ENCODE data around the gene LIN9.
"Not testable (repeated sequence)": the region's sequence is repeated elsewhere in the genome, so short reads cannot be mapped to it uniquely, and the experiment has no call there.

Gene LIN9

DNA sequence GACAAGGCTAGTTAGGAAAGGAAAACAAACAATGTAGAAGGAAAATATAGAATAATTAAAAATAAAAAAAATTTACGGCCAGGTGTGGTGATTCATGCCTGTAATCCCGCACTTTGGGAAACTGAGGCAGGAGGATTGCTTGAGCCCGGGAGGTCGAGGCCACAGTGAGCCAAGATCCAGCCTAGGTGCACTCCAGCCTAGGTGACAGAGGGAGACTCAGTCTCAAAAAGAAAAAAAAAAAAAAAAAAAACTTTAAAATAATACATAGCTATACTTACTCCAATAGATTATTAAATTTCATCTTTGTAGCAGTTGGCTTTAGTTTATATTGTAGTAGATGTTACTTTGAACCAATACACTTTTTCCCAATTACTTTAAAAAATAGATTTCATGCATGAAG, 32.0 kb downstream of the LIN9 start:
- Histone ChIP-seq H3K4me3 (ENCODE audit: low read length) (no peak overlapping the region), H4K20me1 (ENCODE audit: insufficient read depth, low read length) (no peaks in the 10 kb centered on the region), H3K9me3 (ENCODE audit: insufficient read depth, low read length) (no peaks in the 10 kb centered on the region), H3K9ac (ENCODE audit: low read length) (no peak overlapping the region), H3K27ac (ENCODE audit: low read length) (no peak overlapping the region), H3K4me1 (ENCODE audit: low read length) (peaks cover 5% of the 10 kb centered on the region), H3K4me2 (ENCODE audit: low read length) (no peak overlapping the region), H3K79me2 (ENCODE audit: low read length) (no peaks in the 10 kb centered on the region), H3K27me3 (ENCODE audit: low read depth, low read length) (no peaks in the 10 kb centered on the region), H3K36me3 (replicated peaks; ENCODE audit: low read depth, low read length) (peaks cover 33% of the 10 kb centered on the region), H2AFZ (ENCODE audit: low read depth, low read length) (no peak overlapping the region)
- TF ChIP-seq, protein P1, sequence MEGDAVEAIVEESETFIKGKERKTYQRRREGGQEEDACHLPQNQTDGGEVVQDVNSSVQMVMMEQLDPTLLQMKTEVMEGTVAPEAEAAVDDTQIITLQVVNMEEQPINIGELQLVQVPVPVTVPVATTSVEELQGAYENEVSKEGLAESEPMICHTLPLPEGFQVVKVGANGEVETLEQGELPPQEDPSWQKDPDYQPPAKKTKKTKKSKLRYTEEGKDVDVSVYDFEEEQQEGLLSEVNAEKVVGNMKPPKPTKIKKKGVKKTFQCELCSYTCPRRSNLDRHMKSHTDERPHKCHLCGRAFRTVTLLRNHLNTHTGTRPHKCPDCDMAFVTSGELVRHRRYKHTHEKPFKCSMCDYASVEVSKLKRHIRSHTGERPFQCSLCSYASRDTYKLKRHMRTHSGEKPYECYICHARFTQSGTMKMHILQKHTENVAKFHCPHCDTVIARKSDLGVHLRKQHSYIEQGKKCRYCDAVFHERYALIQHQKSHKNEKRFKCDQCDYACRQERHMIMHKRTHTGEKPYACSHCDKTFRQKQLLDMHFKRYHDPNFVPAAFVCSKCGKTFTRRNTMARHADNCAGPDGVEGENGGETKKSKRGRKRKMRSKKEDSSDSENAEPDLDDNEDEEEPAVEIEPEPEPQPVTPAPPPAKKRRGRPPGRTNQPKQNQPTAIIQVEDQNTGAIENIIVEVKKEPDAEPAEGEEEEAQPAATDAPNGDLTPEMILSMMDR (IDR thresholded peaks at IDR 0.05; ENCODE audit: low read depth, low read length): no peak
- TF ChIP-seq EZH2phosphoT487 (IDR thresholded peaks at IDR 0.05; ENCODE audit: low read depth): no peak

DNA sequence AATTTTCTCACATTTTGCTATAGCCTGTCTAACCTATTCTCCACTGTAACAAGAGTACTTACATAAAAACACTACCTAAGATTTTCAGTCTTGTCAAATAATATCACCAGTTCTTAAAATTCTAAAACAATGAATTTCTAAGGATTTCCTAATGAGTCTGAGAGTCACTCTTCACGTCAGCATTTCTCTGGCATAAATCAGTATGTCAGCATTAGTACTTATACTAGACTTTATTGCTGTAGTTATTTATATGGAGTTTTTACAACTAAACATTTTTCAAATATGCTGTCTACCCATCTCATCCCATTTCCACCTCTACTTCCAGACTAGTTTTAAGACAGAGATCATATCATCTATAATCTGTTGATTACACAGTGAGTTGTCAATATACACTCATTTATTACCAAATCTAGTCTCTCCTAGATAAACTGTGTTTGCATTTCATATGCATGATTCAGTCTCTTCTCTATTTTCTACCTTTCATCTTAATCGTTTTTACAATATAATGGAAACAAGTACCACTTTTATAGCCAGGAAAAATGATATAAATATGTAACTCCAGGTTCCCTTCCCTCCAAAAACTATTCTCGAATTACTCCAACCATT, 32.8 kb downstream of the LIN9 start:
- H3K79me2 ChIP-seq (ENCODE audit: low read length): no peaks in the 10 kb centered on the region
- H3K27me3 ChIP-seq (ENCODE audit: low read depth, low read length): no peaks in the 10 kb centered on the region
- no peaks in the 10 kb centered on the region for H3K9me3 ChIP-seq (ENCODE audit: insufficient read depth, low read length)
- no peak overlapping the region for H3K27ac ChIP-seq (ENCODE audit: low read length)
- peaks cover 5% of the 10 kb centered on the region for H3K4me1 ChIP-seq (ENCODE audit: low read length)
- H3K4me2 ChIP-seq (ENCODE audit: low read length): no peak overlapping the region
- TF ChIP-seq EZH2phosphoT487 (IDR thresholded peaks at IDR 0.05; ENCODE audit: low read depth): no peak
- TF ChIP-seq, protein P1 (IDR thresholded peaks at IDR 0.05; ENCODE audit: low read depth, low read length): no peak
- H3K9ac ChIP-seq (ENCODE audit: low read length): no peak overlapping the region
- peaks cover 31% of the 10 kb centered on the region for H3K36me3 ChIP-seq (replicated peaks; ENCODE audit: low read depth, low read length)
- H3K4me3 ChIP-seq (ENCODE audit: low read length): no peak overlapping the region
- no peaks in the 10 kb centered on the region for H4K20me1 ChIP-seq (ENCODE audit: insufficient read depth, low read length)
- no peak overlapping the region for H2AFZ ChIP-seq (ENCODE audit: low read depth, low read length)

DNA sequence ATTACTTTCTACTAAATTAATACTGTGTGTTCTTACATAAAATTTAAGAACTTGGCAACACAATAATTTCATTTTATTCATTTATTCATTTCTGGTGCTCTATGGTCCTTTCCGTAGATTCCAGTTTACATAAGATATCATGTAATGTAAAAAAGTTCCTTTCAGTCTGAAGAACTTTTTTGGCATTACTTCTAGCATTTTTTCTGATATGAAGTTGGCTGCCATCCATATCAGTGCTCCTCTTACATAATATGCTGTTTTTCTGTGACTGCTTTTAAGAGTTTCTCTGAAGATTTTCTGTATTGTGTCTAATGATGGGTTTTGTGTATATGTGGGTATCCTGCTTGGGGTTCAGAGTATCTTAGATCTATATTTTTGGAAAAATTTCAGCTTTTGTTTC, 34.8 kb downstream of the LIN9 start:
- Histone ChIP-seq H3K9me3 (ENCODE audit: insufficient read depth, low read length) (no peaks in the 10 kb centered on the region), H3K4me1 (ENCODE audit: low read length) (no peaks in the 10 kb centered on the region), H3K4me3 (ENCODE audit: low read length) (no peak overlapping the region), H3K27ac (ENCODE audit: low read length) (no peak overlapping the region), H3K4me2 (ENCODE audit: low read length) (no peak overlapping the region), H3K27me3 (ENCODE audit: low read depth, low read length) (no peaks in the 10 kb centered on the region), H3K36me3 (replicated peaks; ENCODE audit: low read depth, low read length) (peaks cover 26% of the 10 kb centered on the region), H4K20me1 (ENCODE audit: insufficient read depth, low read length) (no peaks in the 10 kb centered on the region), H2AFZ (ENCODE audit: low read depth, low read length) (no peak overlapping the region), H3K79me2 (ENCODE audit: low read length) (no peaks in the 10 kb centered on the region), H3K9ac (ENCODE audit: low read length) (no peak overlapping the region)
- TF ChIP-seq, protein P1 (IDR thresholded peaks at IDR 0.05; ENCODE audit: low read depth, low read length): no peak
- no peak for TF ChIP-seq EZH2phosphoT487 (IDR thresholded peaks at IDR 0.05; ENCODE audit: low read depth)

DNA sequence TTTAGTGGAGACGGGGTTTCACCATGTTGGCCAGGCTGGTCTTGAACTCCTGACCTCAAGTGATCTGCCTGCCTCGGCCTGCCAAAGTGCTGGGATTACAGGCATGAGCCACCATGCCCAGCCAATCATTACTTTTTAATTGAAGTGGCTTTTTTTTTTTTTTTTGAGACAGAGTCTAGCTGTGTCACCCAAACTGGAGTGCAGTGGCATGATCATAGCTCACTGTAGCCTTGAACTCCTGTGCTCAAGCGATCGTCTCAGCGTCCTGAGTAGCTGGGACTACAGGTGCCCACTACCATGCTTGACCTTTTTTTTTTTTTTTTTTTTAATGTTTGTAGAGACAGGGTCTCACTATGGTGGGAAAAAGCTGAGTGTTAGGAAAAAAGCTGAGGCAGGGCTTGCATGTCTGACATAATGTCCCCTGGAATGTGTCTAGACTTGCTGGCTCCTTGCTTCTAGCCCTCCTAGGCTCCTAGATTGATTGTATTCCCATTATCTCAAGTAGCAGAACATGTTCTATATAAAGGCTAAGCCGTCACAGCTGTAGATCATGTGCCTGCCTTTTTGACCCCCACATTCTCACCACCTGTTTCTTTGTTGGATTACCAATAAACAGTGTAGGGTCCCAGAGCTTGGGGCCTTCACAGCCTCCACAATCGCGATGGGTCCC, 36.6 kb downstream of the LIN9 start:
- H3K9ac ChIP-seq (ENCODE audit: low read length); H3K4me3 ChIP-seq (ENCODE audit: low read length); H3K27me3 ChIP-seq (ENCODE audit: low read depth, low read length); H3K9me3 ChIP-seq (ENCODE audit: insufficient read depth, low read length); H3K4me1 ChIP-seq (ENCODE audit: low read length); H4K20me1 ChIP-seq (ENCODE audit: insufficient read depth, low read length); H3K4me2 ChIP-seq (ENCODE audit: low read length); H3K79me2 ChIP-seq (ENCODE audit: low read length); H3K27ac ChIP-seq (ENCODE audit: low read length); H2AFZ ChIP-seq (ENCODE audit: low read depth, low read length): not testable (repeated sequence)
- H3K36me3 ChIP-seq (replicated peaks; ENCODE audit: low read depth, low read length): peaks cover 35% of the 10 kb centered on the region
